Measurements from ENCODE around the gene SLC44A3.

DNA sequence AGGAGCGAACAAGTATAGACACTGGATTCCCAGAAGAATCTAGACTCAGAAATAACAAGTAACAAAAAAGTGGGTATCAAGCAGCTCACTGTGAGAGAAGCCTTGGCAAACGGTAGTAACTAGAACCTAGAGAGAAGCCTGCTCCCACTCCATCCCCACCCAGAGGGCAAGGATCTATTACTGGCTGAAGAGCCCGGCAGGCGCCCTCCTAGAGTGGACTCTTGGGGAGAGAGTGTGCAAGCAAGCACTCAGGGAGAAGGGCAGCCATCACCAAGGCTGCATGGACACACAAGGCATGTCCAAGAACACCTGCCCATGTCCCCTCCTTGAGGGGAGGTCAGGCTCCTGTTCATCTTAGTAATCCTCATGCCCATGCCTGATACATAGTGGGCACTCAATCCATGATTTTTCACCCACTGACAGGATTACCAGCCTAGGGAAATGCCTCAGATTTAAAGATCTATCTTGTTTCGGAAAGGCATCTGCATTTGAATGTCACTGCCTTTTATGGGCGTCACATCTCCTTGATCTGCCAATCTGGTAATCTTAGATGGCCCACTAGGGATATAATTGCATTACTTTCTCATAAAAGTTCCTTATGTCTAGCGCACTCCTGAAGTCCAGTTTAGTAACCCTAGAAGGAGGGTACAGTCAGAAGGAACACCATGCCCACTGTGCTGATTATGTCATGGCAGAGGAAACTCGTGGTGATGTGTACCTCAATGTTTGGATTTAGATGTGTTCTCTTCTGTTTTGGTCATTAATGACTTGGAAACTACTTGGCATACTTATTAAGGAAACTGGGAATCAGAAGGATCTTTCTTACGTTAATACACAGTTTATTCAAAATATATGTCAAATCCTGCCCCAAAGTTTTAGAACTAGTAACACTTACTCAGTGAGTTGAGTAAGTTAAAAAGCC lies 92.4 kb downstream of the SLC44A3 start:
- TF ChIP-seq, protein P1, sequence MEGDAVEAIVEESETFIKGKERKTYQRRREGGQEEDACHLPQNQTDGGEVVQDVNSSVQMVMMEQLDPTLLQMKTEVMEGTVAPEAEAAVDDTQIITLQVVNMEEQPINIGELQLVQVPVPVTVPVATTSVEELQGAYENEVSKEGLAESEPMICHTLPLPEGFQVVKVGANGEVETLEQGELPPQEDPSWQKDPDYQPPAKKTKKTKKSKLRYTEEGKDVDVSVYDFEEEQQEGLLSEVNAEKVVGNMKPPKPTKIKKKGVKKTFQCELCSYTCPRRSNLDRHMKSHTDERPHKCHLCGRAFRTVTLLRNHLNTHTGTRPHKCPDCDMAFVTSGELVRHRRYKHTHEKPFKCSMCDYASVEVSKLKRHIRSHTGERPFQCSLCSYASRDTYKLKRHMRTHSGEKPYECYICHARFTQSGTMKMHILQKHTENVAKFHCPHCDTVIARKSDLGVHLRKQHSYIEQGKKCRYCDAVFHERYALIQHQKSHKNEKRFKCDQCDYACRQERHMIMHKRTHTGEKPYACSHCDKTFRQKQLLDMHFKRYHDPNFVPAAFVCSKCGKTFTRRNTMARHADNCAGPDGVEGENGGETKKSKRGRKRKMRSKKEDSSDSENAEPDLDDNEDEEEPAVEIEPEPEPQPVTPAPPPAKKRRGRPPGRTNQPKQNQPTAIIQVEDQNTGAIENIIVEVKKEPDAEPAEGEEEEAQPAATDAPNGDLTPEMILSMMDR (IDR thresholded peaks at IDR 0.05 in 4 of 5, conservative IDR thresholded peaks at IDR 0.05 in 1 of 5) = no peak
- TF ChIP-seq POLR2A (IDR thresholded peaks at IDR 0.05) = no peak
